Measurements from ENCODE around the gene C7orf57. TPM values are rescaled to one million over a fixed set of nuclear protein-coding genes. Genes with fewer than 3 reads are reported as not detected.

The C7orf57 gene
- total RNA-seq, 1 donor from 2014 or later, result not detected

DNA sequence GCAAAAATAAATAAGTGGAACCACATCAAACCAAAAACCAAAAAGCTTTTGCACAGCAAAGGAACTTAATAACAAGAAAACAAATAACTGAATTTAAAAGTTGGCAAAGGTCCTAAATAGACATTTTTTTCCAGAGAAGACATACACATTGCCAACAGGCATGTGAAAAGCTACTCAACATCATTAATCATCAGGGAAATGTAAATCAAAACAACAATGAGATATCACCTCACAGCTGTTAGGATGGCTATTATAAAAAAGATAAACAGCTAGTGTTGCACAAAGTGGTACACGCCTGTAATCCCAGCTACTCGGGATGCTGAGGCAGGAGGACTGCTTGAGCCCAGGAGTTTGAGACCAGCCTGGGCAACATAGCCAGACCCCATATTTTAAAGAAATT lies 4.2 kb upstream of the C7orf57 start:
- H3K9me3 Mint-ChIP-seq (ENCODE audit: unreplicated experiment), result no peaks in the 10 kb centered on the region
- peaks cover 3% of the 10 kb centered on the region for H3K4me1 Mint-ChIP-seq (ENCODE audit: low read depth, unreplicated experiment)
- no peaks in the 10 kb centered on the region for H3K36me3 Mint-ChIP-seq (ENCODE audit: unreplicated experiment)
- no peak overlapping the region for H3K4me3 Mint-ChIP-seq (ENCODE audit: unreplicated experiment)
- DNase-seq, result no peak
- TF ChIP-seq, protein P1, sequence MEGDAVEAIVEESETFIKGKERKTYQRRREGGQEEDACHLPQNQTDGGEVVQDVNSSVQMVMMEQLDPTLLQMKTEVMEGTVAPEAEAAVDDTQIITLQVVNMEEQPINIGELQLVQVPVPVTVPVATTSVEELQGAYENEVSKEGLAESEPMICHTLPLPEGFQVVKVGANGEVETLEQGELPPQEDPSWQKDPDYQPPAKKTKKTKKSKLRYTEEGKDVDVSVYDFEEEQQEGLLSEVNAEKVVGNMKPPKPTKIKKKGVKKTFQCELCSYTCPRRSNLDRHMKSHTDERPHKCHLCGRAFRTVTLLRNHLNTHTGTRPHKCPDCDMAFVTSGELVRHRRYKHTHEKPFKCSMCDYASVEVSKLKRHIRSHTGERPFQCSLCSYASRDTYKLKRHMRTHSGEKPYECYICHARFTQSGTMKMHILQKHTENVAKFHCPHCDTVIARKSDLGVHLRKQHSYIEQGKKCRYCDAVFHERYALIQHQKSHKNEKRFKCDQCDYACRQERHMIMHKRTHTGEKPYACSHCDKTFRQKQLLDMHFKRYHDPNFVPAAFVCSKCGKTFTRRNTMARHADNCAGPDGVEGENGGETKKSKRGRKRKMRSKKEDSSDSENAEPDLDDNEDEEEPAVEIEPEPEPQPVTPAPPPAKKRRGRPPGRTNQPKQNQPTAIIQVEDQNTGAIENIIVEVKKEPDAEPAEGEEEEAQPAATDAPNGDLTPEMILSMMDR (IDR thresholded peaks at IDR 0.05; ENCODE audit: partially characterized antibody, unreplicated experiment), result no peak
- H3K27me3 Mint-ChIP-seq (ENCODE audit: unreplicated experiment), result peaks cover 5% of the 10 kb centered on the region
- no peak overlapping the region for H3K27ac Mint-ChIP-seq (ENCODE audit: unreplicated experiment)

DNA sequence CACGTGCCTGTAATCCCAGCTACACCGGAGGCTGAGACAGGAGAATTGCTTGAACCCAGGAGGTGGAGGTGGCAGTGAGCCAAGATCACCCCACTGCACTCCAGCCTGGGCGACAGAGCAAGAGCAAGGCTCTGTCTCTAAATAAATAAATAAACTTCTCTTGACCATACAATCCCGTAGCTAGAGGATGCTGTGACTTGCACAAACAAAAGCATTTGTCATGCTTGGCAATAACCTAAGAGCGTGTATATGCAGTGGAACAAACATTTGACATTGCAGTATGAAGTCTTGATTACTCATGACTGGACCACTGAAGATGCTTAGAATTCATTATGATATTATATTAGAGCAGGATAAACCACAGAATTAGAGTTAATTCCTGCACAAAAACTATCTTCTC lies 1.4 kb upstream of the C7orf57 start:
- no peak overlapping the region for H3K4me3 Mint-ChIP-seq (ENCODE audit: unreplicated experiment)
- no peak for DNase-seq
- peaks cover 5% of the 10 kb centered on the region for H3K27me3 Mint-ChIP-seq (ENCODE audit: unreplicated experiment)
- H3K27ac Mint-ChIP-seq (ENCODE audit: unreplicated experiment), result no peak overlapping the region
- no peaks in the 10 kb centered on the region for H3K9me3 Mint-ChIP-seq (ENCODE audit: unreplicated experiment)
- TF ChIP-seq, protein P1 (IDR thresholded peaks at IDR 0.05; ENCODE audit: partially characterized antibody, unreplicated experiment), result no peak
- peaks cover 6% of the 10 kb centered on the region for H3K4me1 Mint-ChIP-seq (ENCODE audit: low read depth, unreplicated experiment)
- no peaks in the 10 kb centered on the region for H3K36me3 Mint-ChIP-seq (ENCODE audit: unreplicated experiment)

DNA sequence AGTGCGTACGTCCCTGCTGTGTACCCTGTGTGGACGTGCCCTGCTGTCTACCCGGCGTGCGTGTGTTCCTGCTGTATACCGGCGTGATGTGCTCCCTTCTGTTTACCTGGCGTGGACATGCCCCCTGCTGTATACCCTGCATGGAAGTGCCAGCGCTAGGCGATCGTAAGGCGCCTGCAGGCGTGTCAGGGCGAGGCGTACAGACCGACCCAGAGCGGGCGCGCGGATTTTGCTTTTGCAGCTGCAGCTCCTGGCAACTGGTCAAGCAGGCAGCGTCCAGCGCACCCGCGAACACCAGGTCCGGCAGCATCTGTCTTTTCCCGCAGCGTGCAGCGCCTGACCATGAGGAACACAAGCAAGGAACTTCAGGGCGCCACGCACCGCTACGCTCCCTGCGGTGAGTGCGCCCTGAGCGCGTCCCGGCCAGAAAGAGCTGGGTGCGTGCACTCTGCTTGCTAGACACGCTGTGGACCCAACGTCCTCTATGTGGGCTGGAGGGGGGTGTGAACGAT lies 680 bp downstream of the C7orf57 start:
- H3K4me1 Mint-ChIP-seq (ENCODE audit: low read depth, unreplicated experiment), result peaks cover 6% of the 10 kb centered on the region
- DNase-seq, result peak; percentile 52
- H3K36me3 Mint-ChIP-seq (ENCODE audit: unreplicated experiment), result no peaks in the 10 kb centered on the region
- TF ChIP-seq, protein P1 (IDR thresholded peaks at IDR 0.05; ENCODE audit: partially characterized antibody, unreplicated experiment), result no peak
- peak overlapping the region; percentile 93 for H3K4me3 Mint-ChIP-seq (ENCODE audit: unreplicated experiment)
- H3K9me3 Mint-ChIP-seq (ENCODE audit: unreplicated experiment), result no peaks in the 10 kb centered on the region
- peaks cover 5% of the 10 kb centered on the region for H3K27me3 Mint-ChIP-seq (ENCODE audit: unreplicated experiment)
- H3K27ac Mint-ChIP-seq (ENCODE audit: unreplicated experiment), result no peak overlapping the region

GRCh38 chr7:48038815-48039506 lies 3.6 kb downstream of the C7orf57 start:
- DNase-seq, result no peak
- peaks cover 6% of the 10 kb centered on the region for H3K4me1 Mint-ChIP-seq (ENCODE audit: low read depth, unreplicated experiment)
- peaks cover 7% of the 10 kb centered on the region for H3K27me3 Mint-ChIP-seq (ENCODE audit: unreplicated experiment)
- H3K9me3 Mint-ChIP-seq (ENCODE audit: unreplicated experiment), result no peaks in the 10 kb centered on the region
- H3K27ac Mint-ChIP-seq (ENCODE audit: unreplicated experiment), result no peak overlapping the region
- H3K36me3 Mint-ChIP-seq (ENCODE audit: unreplicated experiment), result no peaks in the 10 kb centered on the region
- TF ChIP-seq, protein P1 (IDR thresholded peaks at IDR 0.05; ENCODE audit: partially characterized antibody, unreplicated experiment), result no peak
- H3K4me3 Mint-ChIP-seq (ENCODE audit: unreplicated experiment), result no peak overlapping the region

DNA sequence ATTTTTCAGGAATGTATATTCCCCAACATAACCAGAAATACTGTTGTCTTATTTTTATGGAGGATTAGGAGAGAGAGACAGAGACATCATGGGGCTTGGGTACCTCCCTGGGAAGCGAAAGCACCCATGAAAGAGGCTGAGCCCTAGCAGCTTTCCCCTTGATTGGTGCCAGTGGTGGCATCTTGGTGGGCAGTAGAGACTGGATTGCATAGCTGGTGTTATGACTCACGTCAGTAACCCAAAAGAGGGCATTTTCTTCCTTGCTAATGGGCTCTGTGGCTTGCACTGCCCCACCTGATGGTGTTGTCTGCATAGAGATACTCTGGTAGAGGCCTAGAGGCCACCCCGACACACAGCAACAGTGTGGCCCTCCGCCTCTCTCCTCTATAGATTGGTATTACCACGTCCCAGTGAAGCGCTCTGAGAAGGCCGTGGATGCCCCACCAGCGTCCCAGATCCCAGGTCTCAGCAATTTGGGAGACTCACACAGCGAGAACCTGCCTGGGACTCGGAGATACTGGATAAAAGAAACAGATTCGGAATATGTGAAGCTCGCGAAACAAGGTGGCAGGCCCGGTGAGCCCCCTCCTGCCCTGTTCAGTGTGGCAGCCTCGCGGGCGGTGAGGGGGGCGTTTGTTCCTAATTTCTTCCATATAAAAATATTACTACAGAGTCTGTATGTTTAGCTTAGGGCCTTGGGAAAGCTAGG lies 5.8 kb downstream of the C7orf57 start:
- Mint-ChIP-seq H3K27ac (ENCODE audit: unreplicated experiment) (no peak overlapping the region), H3K4me3 (ENCODE audit: unreplicated experiment) (no peak overlapping the region), H3K4me1 (ENCODE audit: low read depth, unreplicated experiment) (peaks cover 3% of the 10 kb centered on the region), H3K27me3 (ENCODE audit: unreplicated experiment) (peaks cover 4% of the 10 kb centered on the region), H3K9me3 (ENCODE audit: unreplicated experiment) (no peaks in the 10 kb centered on the region), H3K36me3 (ENCODE audit: unreplicated experiment) (no peaks in the 10 kb centered on the region)
- TF ChIP-seq, protein P1 (IDR thresholded peaks at IDR 0.05; ENCODE audit: partially characterized antibody, unreplicated experiment), result no peak
- DNase-seq, result no peak
